Fibroblast of lung (primary cell): ENCODE data around the gene WDSUB1.

ENCODE experiments used
- CTCF ChIP-seq, 2 donors: IDR thresholded peaks in 1 of 2; conservative IDR thresholded peaks in 1 of 2; 1 replicate in 1 of 2; 2 replicates in 1 of 2; pipeline ENCODE4 v1.5.1; 2011 to 2012; ENCODE audit warnings: low read length in 2 of 2, control low read depth in 1 of 2, inconsistent platforms in 1 of 2, low read depth in 1 of 2, mild to moderate bottlenecking in 1 of 2
- EZH2 ChIP-seq: IDR thresholded peaks from 2 replicates; pipeline ENCODE4 v1.5.1; 2012; ENCODE audit warnings: low read length, control low read depth, mild to moderate bottlenecking; ENCODE audit errors: missing control alignments

GRCh38 chr2:159194241-159194640 is 92.3 kb downstream of the WDSUB1 start:
- TF ChIP-seq CTCF (conservative IDR thresholded peaks at IDR 0.05 in 1 of 2, IDR thresholded peaks at IDR 0.05 in 1 of 2; ENCODE audit: low read depth in 1 of 2, low read length in 2 of 2) (no peak), EZH2 (no peak)
